GM18507 (cell line): ENCODE results near the gene SETD1A.
A peak's percentile ranks its signal among the peaks of the same experiment; 100 is the strongest.
"Not testable (repeated sequence)": the region's sequence is repeated elsewhere in the genome, so short reads cannot be mapped to it uniquely, and the experiment has no call there.

Experiments used
- DNase-seq: peaks from one replicate; pipeline ENCODE4 v3.0.0; 2011; ENCODE audit warnings: low read depth; ENCODE audit not compliant: insufficient read length; ENCODE audit errors: extremely low spot score
- FAIRE-seq: peaks from 2 replicates; lab custom pipeline; 2011; peaks lifted over from hg19 to GRCh38; lab: Jason Lieb, UNC

SETD1A gene

DNA sequence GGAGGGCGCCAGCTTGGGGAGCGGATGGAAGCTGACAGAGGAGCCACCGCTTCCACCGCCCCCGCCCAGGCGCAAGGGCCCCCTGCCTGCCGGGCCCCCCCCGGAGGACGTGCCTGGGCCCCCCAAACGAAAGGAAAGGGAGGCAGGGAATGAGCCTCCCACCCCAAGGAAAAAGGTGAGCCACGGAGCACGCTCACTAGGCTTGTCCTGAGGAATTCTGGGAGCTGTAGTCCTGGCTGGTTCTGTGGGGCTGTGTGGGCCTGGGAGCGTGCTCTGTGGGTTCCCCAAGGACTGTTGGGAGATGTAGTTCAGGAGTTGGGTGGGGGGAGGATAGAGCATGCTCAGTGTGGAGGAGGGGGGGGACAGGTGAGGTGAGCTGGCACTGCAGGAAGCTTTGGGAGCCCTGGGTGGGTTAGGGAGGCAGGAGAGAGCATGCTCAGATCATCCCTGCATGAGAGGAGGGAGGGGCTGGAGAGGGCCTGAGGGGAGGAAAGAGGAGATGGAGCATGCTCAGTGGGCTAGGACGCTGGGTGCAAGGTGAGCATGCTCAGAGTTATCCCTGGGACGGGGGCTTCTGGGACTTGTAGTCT, 29.7 kb upstream of the SETD1A start:
- FAIRE-seq = peak; percentile 80
- no peak for DNase-seq

DNA sequence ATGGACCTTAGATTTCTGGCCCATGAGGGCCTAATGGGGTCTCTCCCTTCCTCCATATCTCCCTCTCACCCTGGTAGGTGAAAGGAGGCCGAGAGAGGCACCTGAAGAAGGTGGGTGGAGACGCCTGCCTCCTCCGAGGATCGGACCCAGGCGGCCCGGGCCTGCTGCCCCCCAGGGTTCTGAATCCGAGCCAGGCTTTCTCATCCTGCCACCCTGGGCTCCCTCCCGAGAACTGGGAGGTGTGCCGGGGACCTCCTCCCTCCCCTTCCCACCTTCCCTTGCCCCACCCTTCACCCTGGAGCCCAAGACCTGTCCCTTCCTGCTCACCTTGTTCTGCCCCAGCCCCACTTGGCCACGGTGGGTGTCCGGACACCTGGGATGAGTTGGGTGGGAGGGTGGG, 29.2 kb upstream of the SETD1A start:
- DNase-seq = no peak
- no peak for FAIRE-seq

DNA sequence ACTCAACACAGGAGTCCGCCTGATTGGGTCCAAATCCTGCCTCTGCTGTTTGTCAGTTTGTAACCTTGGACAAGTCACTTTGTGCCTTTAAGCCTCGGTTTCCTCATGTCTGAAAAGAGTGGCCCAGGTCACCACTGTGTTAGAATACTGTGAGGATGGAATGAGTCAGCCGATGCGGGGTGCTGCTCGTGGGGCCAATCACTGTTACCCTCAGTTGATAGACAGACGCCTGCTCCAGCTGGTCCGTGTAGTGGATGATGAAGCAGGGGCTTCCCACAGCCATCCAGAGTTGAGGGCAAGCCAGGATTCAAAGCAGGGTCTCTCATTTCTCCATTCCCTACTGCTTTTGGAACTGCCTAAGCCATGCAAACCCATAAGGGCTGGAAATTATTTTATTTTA, 28.4 kb upstream of the SETD1A start:
- FAIRE-seq (no peak), DNase-seq (no peak)

DNA sequence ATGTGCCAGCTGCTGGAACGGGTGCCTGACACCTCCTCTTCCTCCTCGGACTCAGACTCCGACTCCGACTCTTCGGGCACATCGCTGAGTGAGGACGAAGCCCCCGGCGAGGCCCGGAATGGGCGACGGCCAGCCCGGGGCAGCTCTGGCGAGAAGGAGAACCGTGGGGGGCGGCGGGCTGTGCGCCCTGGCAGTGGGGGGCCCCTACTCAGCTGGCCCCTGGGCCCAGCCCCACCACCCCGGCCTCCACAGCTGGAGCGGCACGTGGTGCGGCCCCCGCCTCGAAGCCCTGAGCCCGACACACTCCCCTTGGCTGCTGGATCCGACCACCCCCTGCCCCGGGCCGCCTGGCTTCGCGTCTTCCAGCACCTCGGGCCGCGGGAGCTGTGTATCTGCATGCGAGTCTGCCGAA, 27.4 kb upstream of the SETD1A start:
- no peak for FAIRE-seq
- no peak for DNase-seq

DNA sequence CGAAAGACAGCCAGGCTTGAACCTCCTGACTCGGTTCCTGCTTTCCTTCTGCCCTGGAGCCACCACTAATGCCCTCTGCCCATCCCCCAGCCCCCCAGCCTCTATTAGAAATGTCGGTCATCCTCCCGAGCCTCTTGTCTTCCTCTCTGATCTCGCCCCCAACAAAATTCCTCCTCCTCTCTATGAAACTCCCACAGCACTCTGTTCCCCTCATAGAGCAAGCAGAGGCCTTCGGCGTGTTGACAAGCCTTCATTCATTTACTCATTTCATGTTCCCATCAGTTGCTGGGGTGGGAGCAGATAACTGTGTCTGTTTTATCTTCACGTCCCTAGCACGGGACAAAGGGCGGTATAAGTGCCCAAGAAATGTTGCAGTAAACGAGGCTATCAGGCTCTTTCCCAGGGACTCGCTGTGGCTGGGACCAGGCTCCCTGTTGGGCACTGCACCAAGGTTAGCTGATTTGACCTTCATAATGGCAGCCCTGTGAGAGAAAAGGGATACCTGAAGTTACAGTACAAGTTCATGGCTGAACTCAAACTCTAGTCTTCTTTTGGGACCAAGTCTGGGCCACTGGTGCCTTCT, 26.4 kb upstream of the SETD1A start:
- DNase-seq = no peak
- no peak for FAIRE-seq

DNA sequence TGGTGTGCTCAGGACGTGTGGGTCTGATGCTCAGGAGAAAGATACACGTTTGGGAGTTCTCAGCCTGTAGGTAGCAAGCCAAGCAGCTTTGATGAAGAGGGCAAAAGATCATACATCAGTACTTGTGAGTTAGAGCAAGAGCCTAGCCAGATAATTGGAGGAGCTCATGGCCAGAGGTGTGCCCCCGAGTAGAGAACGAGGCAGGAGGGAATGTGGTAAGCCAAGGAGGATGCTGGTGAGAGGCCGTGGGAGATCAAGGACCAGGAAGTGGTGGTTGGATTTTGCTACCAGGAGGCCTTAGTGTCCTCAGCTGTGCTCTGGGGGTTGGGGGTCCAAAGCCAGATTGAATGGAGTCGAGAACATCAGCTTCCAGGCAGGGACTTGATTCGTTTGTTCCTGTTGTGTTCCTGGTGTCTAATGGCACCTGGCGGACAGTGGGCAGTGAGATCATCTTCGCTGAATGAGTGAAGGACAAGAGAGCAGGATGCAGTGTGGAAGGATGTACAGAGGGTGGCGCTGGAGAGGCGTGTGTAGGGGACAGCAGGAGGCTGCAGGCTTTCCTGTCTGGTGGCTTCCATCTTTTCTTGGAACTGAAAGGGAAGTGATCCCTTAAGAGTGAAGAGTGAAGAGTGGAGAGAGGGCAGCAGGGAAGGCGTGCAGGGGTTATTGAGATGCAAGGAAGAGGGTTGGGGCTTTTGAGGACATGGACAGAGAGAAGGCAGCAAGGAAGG, 22.6 kb upstream of the SETD1A start:
- DNase-seq = no peak
- no peak for FAIRE-seq

DNA sequence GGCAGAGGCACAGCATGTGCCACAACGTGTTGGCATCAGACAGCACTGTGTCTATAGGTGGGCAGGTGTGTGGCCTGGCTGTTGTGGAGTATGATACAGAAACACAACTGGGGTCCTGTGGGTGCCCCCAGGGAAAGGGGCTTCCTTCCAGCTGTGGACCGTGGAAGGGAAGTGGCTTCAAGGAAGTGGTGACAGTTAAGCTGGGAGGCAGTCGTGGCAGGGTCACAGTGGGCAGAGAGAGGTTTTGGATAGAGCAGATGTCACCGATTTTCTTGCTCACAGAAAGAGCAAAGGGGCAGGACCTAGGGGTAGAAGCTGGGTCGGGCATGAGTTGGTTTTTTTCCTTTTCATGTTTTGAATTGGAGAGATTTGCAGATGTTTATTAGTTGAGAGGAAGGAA, 19.9 kb upstream of the SETD1A start:
- DNase-seq = no peak

DNA sequence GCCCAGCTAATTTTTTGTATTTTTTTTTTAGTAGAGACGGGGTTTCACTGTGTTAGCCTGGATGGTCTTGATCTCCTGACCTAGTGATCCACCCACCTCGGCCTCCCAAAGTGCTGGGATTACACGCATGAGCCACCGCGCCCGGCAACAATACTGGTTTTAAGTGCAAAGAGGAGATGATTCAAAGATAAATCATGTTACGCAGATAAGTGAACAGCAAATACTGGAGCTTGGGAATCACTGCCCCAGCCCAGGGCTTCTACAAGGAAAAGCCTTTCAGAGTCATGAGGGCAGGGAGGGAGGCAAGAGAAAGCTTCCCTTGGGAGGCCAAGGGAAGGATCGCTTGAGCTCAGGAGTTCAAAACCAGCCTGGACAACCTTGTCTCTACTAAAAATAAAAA, 18.0 kb upstream of the SETD1A start:
- not testable (repeated sequence) for DNase-seq, FAIRE-seq

More for the DNA sequence above, 19.9 kb upstream of the SETD1A start:
- no peak for FAIRE-seq

DNA sequence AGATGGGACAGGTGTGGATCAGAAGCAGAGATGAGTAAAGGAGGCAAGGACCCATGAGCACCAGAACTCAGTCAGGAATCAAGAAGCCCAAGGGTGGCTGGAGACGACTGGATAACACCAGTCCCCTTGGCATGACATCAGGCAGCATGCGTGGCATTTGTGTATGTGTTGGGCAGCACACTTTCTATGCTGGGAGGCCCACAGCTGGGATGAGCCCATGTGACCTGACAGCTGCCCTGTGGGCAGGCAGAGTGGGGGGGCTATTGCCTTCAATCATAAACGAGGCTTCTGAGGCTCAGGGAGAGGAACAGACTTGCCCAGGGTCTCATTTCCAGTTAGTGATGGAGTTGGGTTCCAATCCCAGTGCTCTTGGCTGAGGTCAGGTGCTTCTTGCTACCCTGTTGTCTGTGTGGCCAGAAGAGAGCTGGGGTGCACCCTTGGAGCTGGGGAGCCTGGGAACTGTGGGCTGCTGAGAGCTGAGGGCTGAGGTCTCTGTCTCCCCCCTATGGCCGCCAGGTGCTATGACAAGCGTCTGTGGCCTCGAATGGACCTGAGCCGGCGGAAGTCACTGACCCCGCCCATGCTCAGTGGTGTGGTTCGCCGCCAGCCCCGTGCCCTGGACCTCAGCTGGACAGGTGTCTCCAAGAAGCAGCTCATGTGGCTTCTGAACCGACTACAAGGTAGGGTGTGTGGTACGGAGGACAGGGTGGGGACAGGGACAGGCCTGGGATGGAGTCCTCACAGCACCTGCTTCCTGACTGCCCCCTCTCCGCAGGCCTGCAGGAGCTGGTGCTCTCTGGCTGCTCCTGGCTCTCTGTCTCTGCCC, 15.7 kb upstream of the SETD1A start:
- peak; percentile 90 for DNase-seq
- FAIRE-seq = peak; percentile 96

DNA sequence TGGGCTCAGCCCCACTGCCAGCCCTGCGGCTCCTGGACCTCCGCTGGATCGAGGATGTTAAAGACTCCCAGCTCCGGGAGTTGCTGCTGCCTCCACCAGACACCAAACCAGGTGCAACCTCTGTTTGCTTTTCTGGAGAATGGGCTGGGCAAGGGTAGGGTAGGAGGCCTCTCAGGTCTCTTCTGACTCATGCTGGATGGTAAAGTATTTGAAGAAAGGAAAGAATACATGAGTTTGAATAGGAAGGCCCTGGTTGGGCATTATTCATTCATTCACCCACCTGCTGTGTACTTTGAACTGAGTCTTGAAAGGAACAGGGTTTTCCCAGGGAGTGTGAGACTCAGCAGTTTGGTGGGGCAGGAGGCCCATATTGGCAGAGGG, 15.1 kb upstream of the SETD1A start:
- FAIRE-seq (no peak), DNase-seq (no peak)

DNA sequence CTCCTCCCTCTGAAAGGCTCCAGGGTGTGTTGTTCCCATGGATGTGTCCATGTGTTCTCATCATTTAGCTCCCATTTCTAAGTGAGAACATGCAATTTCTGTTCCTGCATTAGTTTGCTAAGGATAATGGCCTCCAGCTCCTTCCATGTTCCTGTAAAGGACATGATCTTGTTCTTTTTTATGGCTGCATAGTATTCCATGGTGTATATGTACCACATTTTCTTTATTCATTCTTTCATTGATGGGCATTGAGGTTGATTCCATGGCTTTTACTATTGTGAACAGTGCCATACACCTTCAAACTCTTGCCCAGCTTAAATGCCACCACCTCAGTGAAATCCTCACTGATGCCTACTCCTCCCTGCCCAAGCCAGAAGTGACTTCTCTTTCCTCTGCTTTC, 13.2 kb upstream of the SETD1A start:
- DNase-seq (no peak), FAIRE-seq (no peak)

DNA sequence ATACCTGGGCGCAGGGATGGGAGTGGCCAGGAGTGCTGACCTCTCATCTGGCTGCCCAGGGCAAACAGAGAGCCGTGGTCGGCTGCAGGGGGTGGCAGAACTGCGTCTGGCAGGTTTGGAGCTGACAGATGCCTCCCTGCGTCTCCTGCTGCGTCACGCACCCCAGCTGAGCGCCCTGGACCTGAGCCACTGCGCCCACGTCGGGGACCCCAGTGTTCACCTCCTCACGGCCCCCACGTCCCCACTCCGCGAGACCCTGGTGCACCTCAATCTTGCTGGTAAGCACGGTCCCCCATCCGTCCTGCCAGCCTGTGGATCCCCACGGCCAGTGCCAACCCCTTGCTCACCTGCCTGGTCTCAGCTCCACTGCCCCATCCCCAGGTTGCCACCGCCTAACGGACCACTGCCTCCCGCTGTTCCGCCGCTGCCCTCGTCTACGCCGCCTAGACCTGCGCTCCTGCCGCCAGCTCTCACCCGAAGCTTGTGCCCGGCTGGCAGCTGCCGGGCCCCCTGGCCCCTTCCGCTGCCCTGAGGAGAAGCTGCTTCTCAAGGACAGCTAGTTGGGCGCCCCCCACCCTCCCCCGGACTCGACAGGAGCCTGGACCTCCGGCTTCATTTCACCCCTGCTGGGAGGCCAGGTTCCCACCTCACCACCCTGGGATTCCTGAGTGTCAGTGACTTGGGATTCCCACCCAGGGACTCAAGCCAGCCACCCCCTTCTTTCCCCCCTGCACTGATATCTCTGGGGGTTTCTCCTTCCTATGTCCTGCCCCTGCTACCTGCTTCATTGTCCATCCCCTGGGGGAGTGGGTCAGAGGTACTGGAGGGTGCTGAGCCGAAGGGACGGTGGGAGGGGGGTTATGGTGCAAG, 10.6 kb upstream of the SETD1A start:
- FAIRE-seq (no peak), DNase-seq (no peak)

DNA sequence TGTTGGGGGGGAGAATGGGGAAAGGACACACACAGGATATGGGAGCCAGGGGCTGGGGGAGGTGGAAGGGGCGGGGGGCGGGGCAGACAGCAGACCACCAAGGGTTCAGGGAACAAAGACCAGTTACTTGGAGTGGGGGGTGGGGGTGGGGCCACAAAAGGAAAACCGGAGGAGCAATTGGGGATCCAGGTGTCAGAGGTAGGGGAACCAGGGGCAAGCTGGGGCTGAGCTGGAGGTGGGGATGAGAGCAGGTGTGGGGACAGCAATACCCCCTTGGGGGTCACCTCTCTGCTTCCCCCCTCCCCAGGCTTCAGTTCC, 10.1 kb upstream of the SETD1A start:
- FAIRE-seq (no peak), DNase-seq (no peak)

DNA sequence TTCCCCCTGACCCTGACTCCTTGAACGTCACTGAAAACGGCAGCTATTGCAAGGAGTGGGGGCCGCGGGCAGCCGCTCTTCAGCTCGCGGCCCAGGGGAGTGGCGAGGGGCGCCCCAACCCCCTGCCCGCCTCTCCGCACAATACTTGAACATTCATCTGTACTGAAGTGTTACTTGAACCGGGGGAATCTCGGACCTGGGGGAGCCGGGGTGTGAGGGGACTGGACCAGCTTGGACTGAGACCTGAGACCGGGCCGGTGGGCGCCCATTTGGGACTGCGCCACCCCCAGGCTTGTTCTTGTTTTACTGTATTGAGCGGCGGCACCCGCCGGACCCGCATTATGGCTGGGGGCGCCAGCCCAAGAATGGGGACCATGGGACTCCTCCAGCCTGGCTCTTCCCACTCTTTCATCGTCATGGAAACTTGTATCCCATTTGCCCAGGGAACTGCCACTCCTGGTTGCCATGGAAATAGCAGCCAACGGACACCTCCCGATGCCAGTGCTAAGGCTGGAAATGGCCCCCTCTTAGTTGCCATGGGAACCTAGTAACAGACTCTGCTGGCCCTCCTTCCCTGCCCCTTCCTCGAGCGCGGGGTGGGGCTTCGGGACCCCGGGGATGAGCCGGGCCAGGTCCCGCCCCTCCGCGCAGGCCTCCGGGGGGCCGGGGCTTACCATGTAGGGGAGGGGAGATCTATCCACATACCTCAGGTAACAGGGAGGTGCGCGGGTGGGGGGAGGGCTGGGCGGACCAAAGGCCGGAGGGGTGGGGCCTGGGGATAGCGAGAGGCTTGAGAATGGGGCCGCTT, 9.5 kb upstream of the SETD1A start:
- no peak for FAIRE-seq
- DNase-seq = no peak

DNA sequence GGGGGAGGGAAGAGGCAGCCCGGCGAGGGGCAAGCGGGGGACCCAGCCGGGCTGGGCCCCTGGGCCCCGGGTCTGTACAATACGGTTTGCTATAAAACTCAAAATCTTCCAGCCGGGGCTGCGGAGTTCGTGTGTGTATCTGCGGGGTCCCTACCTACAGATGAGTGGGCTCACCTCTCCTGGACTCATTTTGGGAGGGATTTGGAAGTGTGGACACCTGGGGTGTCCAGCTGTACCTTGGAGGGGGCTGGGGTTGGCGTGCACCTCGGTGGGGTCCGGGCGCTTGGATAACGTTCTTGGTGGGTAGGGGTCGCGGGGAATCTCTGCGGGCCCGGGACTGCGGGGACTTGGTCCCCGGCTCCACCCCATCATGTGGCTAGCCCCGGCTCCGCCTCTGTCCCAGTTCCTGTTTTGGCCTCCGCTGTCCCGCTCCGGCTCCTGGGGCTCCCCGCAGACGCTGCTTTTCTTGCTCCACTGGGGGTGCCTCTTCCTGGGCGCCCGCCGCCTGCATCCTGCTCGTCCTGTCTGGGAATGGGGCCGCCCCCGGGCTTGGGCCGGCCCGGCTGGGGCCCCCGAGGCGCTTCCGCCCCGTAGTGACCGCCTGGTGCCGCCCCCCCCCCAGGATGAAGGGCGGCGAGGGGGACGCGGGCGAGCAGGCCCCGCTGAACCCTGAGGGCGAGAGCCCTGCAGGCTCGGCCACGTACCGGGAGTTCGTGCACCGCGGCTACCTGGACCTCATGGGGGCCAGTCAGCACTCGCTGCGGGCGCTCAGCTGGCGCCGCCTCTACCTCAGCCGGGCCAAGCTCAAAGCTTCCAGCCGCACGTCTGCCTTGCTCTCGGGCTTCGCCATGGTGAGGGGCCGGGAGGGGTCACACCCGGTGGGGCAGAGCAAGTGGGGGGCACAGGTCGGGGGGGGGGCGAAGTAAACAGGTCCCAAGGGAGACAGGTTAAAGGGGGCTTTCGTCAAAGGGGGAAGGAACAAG, 8.6 kb upstream of the SETD1A start, which contains the start of gene ORAI3:
Gene ORAI3 (plus strand): TSS at position 402 of the 983 bp plus-strand sequence. CDS start 222 bp downstream, at position 624.
- peak; percentile 59 for DNase-seq

DNA sequence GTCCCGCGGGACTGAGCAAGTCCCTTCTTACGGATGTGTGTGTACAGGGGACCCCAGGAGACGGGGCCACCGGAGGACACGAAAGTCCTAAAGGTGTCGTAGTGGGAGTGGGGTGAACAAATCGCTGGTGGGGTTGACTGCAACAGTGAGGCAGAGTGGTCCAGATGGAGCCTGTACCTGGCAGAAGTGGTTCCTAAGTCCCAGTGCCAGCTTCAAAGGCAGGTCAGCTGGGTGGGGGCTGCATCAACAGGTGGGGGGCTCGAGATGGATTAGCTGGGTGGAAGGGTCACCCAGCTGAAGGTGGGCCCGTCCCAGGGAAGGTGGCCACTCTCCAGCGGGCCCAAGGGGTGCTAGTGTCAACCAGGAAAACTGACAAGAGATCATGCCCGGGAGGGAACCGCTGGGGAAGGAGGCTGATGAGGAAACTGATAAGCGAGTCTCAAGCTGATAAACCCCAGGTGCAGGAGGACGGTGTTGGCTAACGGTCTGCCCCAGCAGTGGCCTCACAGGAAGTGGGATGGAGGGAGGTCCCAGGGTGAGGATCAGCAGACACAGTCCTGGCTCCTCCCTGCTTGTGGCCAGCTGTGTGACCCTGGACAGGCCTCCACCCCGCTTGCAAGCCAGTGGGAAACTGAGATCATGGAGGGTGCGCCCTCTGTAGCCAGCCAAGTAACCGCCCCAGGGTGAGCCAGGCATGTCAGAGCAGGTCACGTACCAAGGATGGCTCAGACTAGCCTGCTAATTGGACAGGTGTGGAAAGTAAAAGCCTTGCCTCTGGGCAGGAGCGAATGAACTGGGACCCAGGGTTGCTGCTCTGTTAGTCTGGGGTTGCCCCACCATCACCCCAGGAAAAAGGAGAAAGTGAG, 7.7 kb upstream of the SETD1A start:
- DNase-seq (no peak), FAIRE-seq (peak; percentile 90)

More for the DNA sequence above, 8.6 kb upstream of the SETD1A start, which contains the start of gene ORAI3:
- peak; percentile 70 for FAIRE-seq
